IMR-90 (cell line): ENCODE results near the gene SSPN. TPM values are rescaled to one million over a fixed set of nuclear protein-coding genes. Genes with fewer than 3 reads are reported as not detected.

ENCODE experiments used
- ATAC-seq: fragments of 200-7000 bp; cut with Tn5 transposase; 2 replicates; pipeline ENCODE4 v1.9.1; 2020; ENCODE audit warnings: low read depth, mild to moderate bottlenecking, moderate library complexity
- BruUV-seq: library from RNA; stranded (reverse); fragments of 400-500 nt; replicated peaks from 2 replicates; lab custom pipeline; 2021; lab: Mats Ljungman, UMichigan
- CTCF ChIA-PET: fragments of 300-600 bp; formaldehyde crosslinking; extraction: SDS; loops from one replicate; lab custom pipeline; 2021; ENCODE audit warnings: antibody characterized with exemption; lab: Yijun Ruan, JAX
- POLR2A ChIA-PET: fragments of 300-600 bp; sonication (Branson Sonifier 250); formaldehyde crosslinking; loops from one replicate; lab custom pipeline; 2022; ENCODE audit warnings: antibody characterized with exemption; ENCODE audit not compliant: unreplicated experiment; lab: Charles Lee
- DNase-seq: peaks from one replicate; pipeline ENCODE4 v3.0.0; 2013
- H2AFZ ChIP-seq: replicated peaks from 2 replicates; pipeline ENCODE3; 2013; ENCODE audit warnings: low read length, mild to moderate bottlenecking; ENCODE audit not compliant: poor library complexity
- H2AK5ac ChIP-seq: 2 replicates; pipeline ENCODE4 v1.6.1; 2013; ENCODE audit warnings: low read depth, low read length, inconsistent platforms
- H2AK9ac ChIP-seq: replicated peaks from 2 replicates; pipeline ENCODE3; 2013; ENCODE audit warnings: mild to moderate bottlenecking, low read depth, low read length, moderate library complexity; ENCODE audit not compliant: poor library complexity
- H2BK120ac ChIP-seq: 2 replicates; pipeline ENCODE4 v1.6.1; 2013; ENCODE audit warnings: low read depth, low read length, inconsistent platforms
- H2BK15ac ChIP-seq: 3 replicates; pipeline ENCODE4 v1.6.1; 2013; ENCODE audit warnings: low read depth, low read length, inconsistent platforms
- H2BK20ac ChIP-seq: 2 replicates; pipeline ENCODE4 v1.6.1; 2013; ENCODE audit warnings: low read depth, mild to moderate bottlenecking, inconsistent platforms, low read length, moderate library complexity
- H2BK5ac ChIP-seq: 2 replicates; pipeline ENCODE4 v1.6.1; 2013; ENCODE audit warnings: mild to moderate bottlenecking, low read depth, low read length, inconsistent platforms; ENCODE audit not compliant: poor library complexity, severe bottlenecking
- H3K14ac ChIP-seq: replicated peaks from 2 replicates; pipeline ENCODE4 v1.6.1; 2013; ENCODE audit warnings: low read depth, low read length, inconsistent platforms
- H3K18ac ChIP-seq: 2 replicates; pipeline ENCODE4 v1.6.1; 2013; ENCODE audit warnings: low read depth, low read length, control low read depth
- H3K23ac ChIP-seq: 2 replicates; pipeline ENCODE4 v1.6.1; 2013; ENCODE audit warnings: low read depth, low read length, inconsistent platforms
- H3K27ac ChIP-seq: 2 replicates; pipeline ENCODE4 v1.5.1; 2013; ENCODE audit warnings: mild to moderate bottlenecking, control low read depth, low read length; ENCODE audit not compliant: insufficient read depth
- H3K27me3 ChIP-seq: 2 replicates; pipeline ENCODE4 v1.6.1; 2013; ENCODE audit warnings: low read length; ENCODE audit not compliant: control insufficient read depth, insufficient read depth
- H3K36me3 ChIP-seq: 2 replicates; pipeline ENCODE4 v1.6.1; 2013; ENCODE audit warnings: low read length, mixed read lengths; ENCODE audit not compliant: control insufficient read depth, insufficient read depth
- H3K4ac ChIP-seq: 2 replicates; pipeline ENCODE4 v1.6.1; 2013; ENCODE audit warnings: low read depth, low read length, inconsistent platforms
- H3K4me1 ChIP-seq: 2 replicates; pipeline ENCODE4 v1.6.1; 2013; ENCODE audit warnings: low read length, mixed read lengths; ENCODE audit not compliant: control insufficient read depth, insufficient read depth
- H3K4me2 ChIP-seq: 2 replicates; pipeline ENCODE4 v1.6.1; 2013; ENCODE audit warnings: low read depth, mild to moderate bottlenecking, control low read depth, low read length, moderate library complexity
- H3K4me3 ChIP-seq: 2 replicates; pipeline ENCODE4 v1.5.1; 2013; ENCODE audit warnings: low read depth, mild to moderate bottlenecking, control low read depth, low read length, moderate library complexity; ENCODE audit not compliant: insufficient read depth
- H3K56ac ChIP-seq: 2 replicates; pipeline ENCODE4 v1.6.1; 2013; ENCODE audit warnings: low read length, inconsistent platforms; ENCODE audit not compliant: insufficient read depth; ENCODE audit errors: extremely low read depth
- H3K79me1 ChIP-seq, 2 experiments: 2 replicates each; pipeline ENCODE4 v1.6.1; 2013; ENCODE audit warnings: low read length in 2 of 2, inconsistent platforms in 1 of 2, low read depth in 1 of 2
- H3K9ac ChIP-seq: 2 replicates; pipeline ENCODE4 v1.6.1; 2013; ENCODE audit warnings: low read depth, low read length, control low read depth
- H3K9me1 ChIP-seq: 2 replicates; pipeline ENCODE4 v1.6.1; 2013; ENCODE audit warnings: low read length, inconsistent platforms; ENCODE audit not compliant: insufficient read depth
- H3K9me3 ChIP-seq: 2 replicates; pipeline ENCODE4 v1.6.1; 2013; ENCODE audit warnings: low read length; ENCODE audit not compliant: control insufficient read depth, insufficient read depth
- H4K20me1 ChIP-seq: 2 replicates; pipeline ENCODE4 v1.6.1; 2013; ENCODE audit warnings: low read length, inconsistent platforms; ENCODE audit not compliant: insufficient read depth
- H4K5ac ChIP-seq: 2 replicates; pipeline ENCODE4 v1.6.1; 2013; ENCODE audit warnings: mild to moderate bottlenecking, low read depth, low read length, control low read depth
- H4K8ac ChIP-seq, 2 experiments: 2 replicates each; pipeline ENCODE4 v1.6.1; 2013; ENCODE audit warnings: low read depth in 2 of 2, low read length in 2 of 2, control low read depth in 1 of 2, inconsistent platforms in 1 of 2
- H4K91ac ChIP-seq: 2 replicates; pipeline ENCODE4 v1.6.1; 2013; ENCODE audit warnings: low read depth, low read length, inconsistent platforms; ENCODE audit not compliant: insufficient read depth
- BHLHE40 ChIP-seq: fragments of 150-350 bp; IDR thresholded peaks from 2 replicates; pipeline ENCODE4 v1.6.1; 2016; ENCODE audit warnings: mild to moderate bottlenecking, low read depth, low read length
- CHD1 ChIP-seq: IDR thresholded peaks from 2 replicates; pipeline ENCODE4 v1.6.1; 2012; ENCODE audit warnings: low read depth, low read length, improper control_type of control experiment
- MAFK ChIP-seq: IDR thresholded peaks from 2 replicates; pipeline ENCODE4 v1.6.1; 2012; ENCODE audit warnings: low read depth, low read length, improper control_type of control experiment
- MXI1 ChIP-seq: IDR thresholded peaks from 2 replicates; pipeline ENCODE4 v1.6.1; 2012; ENCODE audit warnings: low read depth, mild to moderate bottlenecking, low read length, moderate library complexity, borderline replicate concordance
- POLR2A ChIP-seq: IDR thresholded peaks from 2 replicates; pipeline ENCODE4 v1.6.1; 2012; ENCODE audit warnings: mild to moderate bottlenecking, low read depth, low read length
- RCOR1 ChIP-seq: IDR thresholded peaks from 2 replicates; pipeline ENCODE4 v1.6.1; 2012; ENCODE audit warnings: mild to moderate bottlenecking, low read length, improper control_type of control experiment; ENCODE audit not compliant: insufficient replicate concordance
- RFX5 ChIP-seq: IDR thresholded peaks from 2 replicates; pipeline ENCODE4 v1.8.0; 2012; ENCODE audit warnings: low read depth, mild to moderate bottlenecking, low read length, moderate library complexity
- USF2 ChIP-seq: fragments of 150-350 bp; IDR thresholded peaks from 2 replicates; pipeline ENCODE4 v1.6.1; 2017; ENCODE audit warnings: mild to moderate bottlenecking, antibody characterized with exemption, low read length, low read depth
- WGBS, 2 experiments: methylation state at CpG; one replicate each; pipeline versions ENCODE4 v1.1.5 to v1.1.7; 2013; ENCODE audit warnings: missing lambda C conversion rate in 2 of 2; ENCODE audit not compliant: insufficient read length in 1 of 2; ENCODE audit errors: extremely low coverage in 2 of 2; 5-methylcytosine and 5-hydroxymethylcytosine counted together
- dilution Hi-C: fragments of 300-500 bp; cut with HindIII; formaldehyde crosslinking; loops from one replicate; pipeline ENCODE4 v1.14.3; 2018; ENCODE audit warnings: low sequenced_read_pairs; ENCODE audit not compliant: unreplicated experiment
- in situ Hi-C: fragments of 300-500 bp; cut with MboI; formaldehyde crosslinking; loops from 3 replicates; pipeline ENCODE4 v1.14.3; 2019; ENCODE audit warnings: low sequenced_read_pairs, inconsistent platforms, mixed read lengths
- intact Hi-C: fragments of 100-400 bp; cut with micrococcal nuclease; formaldehyde crosslinking; loops from 2 replicates; pipeline ENCODE4 v1.10.0; 2022
- polyA plus RNA-seq, 3 experiments: library from polyadenylated mRNA; depleted of rRNA; stranded (reverse); fragments of >200 nt; gene quantifications; 2 replicates each; pipeline ENCODE4 v1.2.3, GENCODE V29; 2012; ENCODE audit warnings: low replicate concordance in 1 of 3
- total RNA-seq: library from RNA; depleted of rRNA; stranded (reverse); fragments of >200 nt; gene quantifications from 2 replicates; pipeline ENCODE4 v1.2.3, GENCODE V29; 2012

The SSPN gene
- total and polyA plus RNA-seq, 2 of the 4 experiments (the other 2 are of a cell fraction) = 3.5 to 5.6 TPM

GRCh38 chr12:26250801-26251200 lies 55.4 kb downstream of the SSPN start:
- no TSS peak for BruUV-seq
- intact Hi-C loops (no loop called here), dilution Hi-C loops (no loop called here), in situ Hi-C loops (no loop called here)
- H4K5ac ChIP-seq = no peak overlapping the region
- H3K4ac ChIP-seq = no peak overlapping the region
- H2AK5ac ChIP-seq = no peak overlapping the region
- H3K79me1 ChIP-seq = no peaks in the 10 kb centered on the region
- ChIA-PET CTCF (no interaction called here), POLR2A (no interaction called here)
- no peak overlapping the region for H2BK5ac ChIP-seq
- no peak overlapping the region for H4K91ac ChIP-seq
- no CpG with 5 or more reads among the region's 3 CpGs for WGBS, 2 experiments
- no peak overlapping the region for H4K8ac ChIP-seq
- no peaks in the 10 kb centered on the region for H3K36me3 ChIP-seq
- no peak overlapping the region for H2BK120ac ChIP-seq
- H2BK15ac ChIP-seq = no peak overlapping the region
- H2BK20ac ChIP-seq = no peak overlapping the region
- TF ChIP-seq MAFK (no peak), CHD1 (no peak), USF2 (no peak), POLR2A (no peak), MXI1 (no peak), BHLHE40 (no peak), RCOR1 (no peak), RFX5 (no peak)
- no peak overlapping the region for H3K56ac ChIP-seq
- H3K18ac ChIP-seq = no peak overlapping the region
- no peaks in the 10 kb centered on the region; the same call in 1 of the 2 replicates for H3K27me3 ChIP-seq
- H4K20me1 ChIP-seq = no peaks in the 10 kb centered on the region
- no peak overlapping the region for H3K27ac ChIP-seq
- ATAC-seq = no peak
- H3K4me3 ChIP-seq = no peak overlapping the region
- no peak overlapping the region for H2AFZ ChIP-seq
- H3K9ac ChIP-seq = no peak overlapping the region
- H3K9me3 ChIP-seq = no peaks in the 10 kb centered on the region
- no peak for DNase-seq
- no peaks in the 10 kb centered on the region; the same call in 1 of the 2 replicates for H3K9me1 ChIP-seq
- 0 out of 2 replicates have a peak, but pooled peaks cover 2% of the 10 kb centered on the region for H3K4me1 ChIP-seq
- H3K4me2 ChIP-seq = no peak overlapping the region
- no peak overlapping the region for H2AK9ac ChIP-seq
- H3K23ac ChIP-seq = no peak overlapping the region
- no peak overlapping the region for H3K14ac ChIP-seq
